H9 (cell line): Measurements from ENCODE around the gene BTN3A1. TPM values are rescaled to one million over a fixed set of nuclear protein-coding genes. Genes with fewer than 3 reads are reported as not detected.

Experiments used
- DNase-seq: peaks from one replicate; pipeline ENCODE4 v3.0.0-alpha.2; 2017
- H2AFZ ChIP-seq: one replicate; pipeline ENCODE4 v1.6.1; 2013; ENCODE audit warnings: mild to moderate bottlenecking, low read length, control low read depth, moderate library complexity
- H2AK5ac ChIP-seq: 2 replicates; pipeline ENCODE4 v1.6.1; 2013; ENCODE audit warnings: low read length, control low read depth, mixed read lengths; ENCODE audit not compliant: insufficient read length
- H2BK120ac ChIP-seq: one replicate; pipeline ENCODE4 v1.6.1; 2013; ENCODE audit warnings: low read depth, mild to moderate bottlenecking, low read length, control low read depth, inconsistent platforms; ENCODE audit not compliant: poor library complexity, severe bottlenecking
- H2BK12ac ChIP-seq: 2 replicates; pipeline ENCODE4 v1.6.1; 2013; ENCODE audit warnings: low read length, control low read depth, mixed read lengths, low read depth; ENCODE audit not compliant: insufficient read length
- H2BK15ac ChIP-seq: 2 replicates; pipeline ENCODE4 v1.6.1; 2013; ENCODE audit warnings: low read depth, low read length, control low read depth
- H2BK20ac ChIP-seq: one replicate; pipeline ENCODE4 v1.6.1; 2013; ENCODE audit warnings: low read depth, mild to moderate bottlenecking, low read length, control low read depth, inconsistent platforms; ENCODE audit not compliant: poor library complexity, severe bottlenecking
- H2BK5ac ChIP-seq: 2 replicates; pipeline ENCODE4 v1.6.1; 2013; ENCODE audit warnings: low read length, control low read depth, mixed read lengths; ENCODE audit not compliant: insufficient read length
- H3K14ac ChIP-seq: 2 replicates; pipeline ENCODE4 v1.6.1; 2013; ENCODE audit warnings: low read length, control low read depth; ENCODE audit not compliant: insufficient read depth
- H3K18ac ChIP-seq: 2 replicates; pipeline ENCODE4 v1.6.1; 2013; ENCODE audit warnings: low read depth, mild to moderate bottlenecking, mixed read lengths, low read length, control low read depth; ENCODE audit not compliant: insufficient read length
- H3K23ac ChIP-seq: 2 replicates; pipeline ENCODE4 v1.6.1; 2013; ENCODE audit warnings: low read length, control low read depth, mixed read lengths, low read depth; ENCODE audit not compliant: insufficient read length
- H3K23me2 ChIP-seq: 2 replicates; pipeline ENCODE4 v1.6.1; 2013; ENCODE audit warnings: low read depth, mild to moderate bottlenecking, mixed read lengths, low read length, control low read depth; ENCODE audit not compliant: insufficient read length, poor library complexity, severe bottlenecking
- H3K27ac ChIP-seq: 2 replicates; pipeline ENCODE4 v1.5.1; 2013; ENCODE audit warnings: low read length, control low read depth, mixed read lengths, low read depth; ENCODE audit not compliant: insufficient read length
- H3K27me3 ChIP-seq: 2 replicates; pipeline ENCODE4 v1.6.1; 2013; ENCODE audit warnings: low read length, control low read depth, inconsistent platforms; ENCODE audit not compliant: insufficient read depth
- H3K4ac ChIP-seq: 2 replicates; pipeline ENCODE4 v1.6.1; 2013; ENCODE audit warnings: low read depth, mild to moderate bottlenecking, control low read depth, inconsistent platforms, low read length, moderate library complexity
- H3K4me1 ChIP-seq: 2 replicates; pipeline ENCODE4 v1.6.1; 2013; ENCODE audit warnings: low read length, control low read depth, inconsistent platforms; ENCODE audit not compliant: insufficient read depth
- H3K4me2 ChIP-seq: 2 replicates; pipeline ENCODE4 v1.6.1; 2013; ENCODE audit warnings: low read length, control low read depth, mixed read lengths; ENCODE audit not compliant: insufficient read length, insufficient read depth
- H3K56ac ChIP-seq: 2 replicates; pipeline ENCODE4 v1.6.1; 2013; ENCODE audit warnings: low read depth, mild to moderate bottlenecking, mixed read lengths, low read length, control low read depth; ENCODE audit not compliant: insufficient read length
- H3K79me1 ChIP-seq: 2 replicates; pipeline ENCODE4 v1.6.1; 2013; ENCODE audit warnings: low read depth, mild to moderate bottlenecking, moderate library complexity, low read length, control low read depth, inconsistent platforms; ENCODE audit not compliant: insufficient read depth, poor library complexity, severe bottlenecking
- H3K79me2 ChIP-seq: 2 replicates; pipeline ENCODE4 v1.6.1; 2013; ENCODE audit warnings: low read length, control low read depth, inconsistent platforms; ENCODE audit not compliant: insufficient read depth
- H3K9ac ChIP-seq: 2 replicates; pipeline ENCODE4 v1.6.1; 2013; ENCODE audit warnings: low read length, control low read depth, mixed read lengths; ENCODE audit not compliant: insufficient read length; ENCODE audit errors: extremely low read depth
- H3K9me3 ChIP-seq: one replicate; pipeline ENCODE4 v1.6.1; 2013; ENCODE audit warnings: low read depth, low read length, inconsistent platforms; ENCODE audit not compliant: control insufficient read depth
- H3T11ph ChIP-seq: one replicate; pipeline ENCODE4 v1.6.1; 2013; ENCODE audit warnings: mild to moderate bottlenecking, low read length, control low read depth, inconsistent platforms
- H4K20me1 ChIP-seq: one replicate; pipeline ENCODE4 v1.6.1; 2013; ENCODE audit not compliant: control insufficient read depth, insufficient read length, insufficient read depth
- H4K5ac ChIP-seq: 2 replicates; pipeline ENCODE4 v1.6.1; 2013; ENCODE audit warnings: low read depth, mild to moderate bottlenecking, mixed read lengths, low read length, control low read depth; ENCODE audit not compliant: insufficient read length
- H4K8ac ChIP-seq: replicated peaks from 2 replicates; pipeline ENCODE4 v1.6.1; 2013; ENCODE audit warnings: low read length, control low read depth, mixed read lengths, low read depth; ENCODE audit not compliant: insufficient read length
- H4K91ac ChIP-seq: 2 replicates; pipeline ENCODE4 v1.6.1; 2013; ENCODE audit warnings: low read depth, mild to moderate bottlenecking, moderate library complexity, mixed read lengths, low read length, control low read depth; ENCODE audit not compliant: insufficient read length
- H3K27ac Mint-ChIP-seq, 3 experiments: 2 replicates in 2 of 3; 3 replicates in 1 of 3; pipeline ENCODE4 v1.8.0; 2020 to 2021; ENCODE audit warnings: mixed read lengths in 3 of 3, mild to moderate bottlenecking in 1 of 3, moderate library complexity in 1 of 3
- H3K27me3 Mint-ChIP-seq: 2 replicates; pipeline ENCODE4 v1.8.0; 2021; ENCODE audit warnings: low read depth, mild to moderate bottlenecking, moderate library complexity, mixed read lengths
- H3K36me3 Mint-ChIP-seq, 3 experiments: 2 replicates in 2 of 3; 3 replicates in 1 of 3; pipeline ENCODE4 v1.8.0; 2020 to 2021; ENCODE audit warnings: low read depth in 3 of 3, mixed read lengths in 3 of 3; ENCODE audit not compliant: insufficient read depth in 1 of 3
- H3K4me1 Mint-ChIP-seq, 2 experiments: 2 replicates each; pipeline ENCODE4 v1.8.0; 2020; ENCODE audit warnings: mixed read lengths in 2 of 2
- H3K4me3 Mint-ChIP-seq, 2 experiments: 2 replicates in 1 of 2; 3 replicates in 1 of 2; pipeline ENCODE4 v1.8.0; 2020 to 2021; ENCODE audit warnings: mild to moderate bottlenecking in 2 of 2, mixed read lengths in 2 of 2, moderate library complexity in 1 of 2
- H3K9me3 Mint-ChIP-seq, 2 experiments: 2 replicates in 1 of 2; 3 replicates in 1 of 2; pipeline ENCODE4 v1.8.0; 2020; ENCODE audit warnings: mild to moderate bottlenecking in 2 of 2, mixed read lengths in 2 of 2, moderate library complexity in 1 of 2
- WGBS: extraction: QIAGEN DNeasy Blood & Tissue Kit; methylation state at CpG from one replicate; pipeline ENCODE4 v1.1.7; 2013; ENCODE audit warnings: missing lambda C conversion rate, low lambda C conversion rate, mixed read lengths; ENCODE audit not compliant: insufficient read length; ENCODE audit errors: extremely low coverage; 5-methylcytosine and 5-hydroxymethylcytosine counted together
- total RNA-seq: library from RNA; stranded (reverse); gene quantifications from 2 replicates; pipeline ENCODE4 v1.2.1, GENCODE V29; 2021
- TF ChIP-seq, protein P1 (sequence below): fragments of 200-600 bp; sonication (generic); conservative IDR thresholded peaks from 3 replicates; pipeline ENCODE4 v1.8.0; 2021; ENCODE audit warnings: antibody characterized with exemption, mild to moderate bottlenecking

The BTN3A1 gene
- total RNA-seq, 1 experiment from 2014 or later: 2.5 TPM

DNA sequence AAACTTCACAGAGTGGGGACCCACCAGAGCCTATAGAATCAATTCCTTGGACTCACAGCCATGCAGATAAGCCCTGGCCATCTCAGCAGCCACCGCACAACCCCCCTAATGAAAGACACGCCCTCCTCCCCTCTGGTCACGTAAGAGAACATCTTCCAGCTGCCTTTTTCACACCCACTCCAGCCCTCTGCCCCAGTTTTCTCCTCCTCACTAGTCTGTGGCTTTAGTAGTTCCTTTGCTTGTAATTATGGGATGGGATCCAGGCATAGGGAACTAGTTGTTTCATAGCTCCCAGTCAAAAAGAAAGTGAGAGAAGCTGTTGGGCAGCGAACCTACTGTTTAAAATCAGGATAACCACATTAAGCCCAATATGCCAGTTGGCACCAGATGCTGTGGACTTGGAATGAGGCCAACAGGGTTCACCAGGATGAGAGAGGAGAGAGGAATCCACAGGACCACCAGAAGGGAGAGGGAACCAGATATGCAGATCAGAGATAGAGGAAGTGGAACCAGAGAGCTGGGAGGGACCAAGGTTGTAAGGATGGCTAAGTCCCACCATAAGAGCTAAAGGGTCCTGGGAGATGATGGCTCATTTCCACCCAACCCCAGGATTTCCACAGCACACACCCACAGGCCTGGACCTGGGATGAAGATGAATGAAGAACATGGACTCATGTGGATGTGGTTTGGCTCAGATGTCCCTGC is 9.0 kb upstream of the BTN3A1 start:
- Mint-ChIP-seq H3K4me1 (peaks cover 2 to 3% of the 10 kb centered on the region in 2 experiments), H3K4me3 (no peak overlapping the region; a peak in 1 of 5 replicates), H3K27me3 (no peaks in the 10 kb centered on the region), H3K27ac (no peak overlapping the region), H3K9me3 (no peaks in the 10 kb centered on the region), H3K36me3 (peaks cover 18 to 42% (median 41%) of the 10 kb centered on the region in 3 experiments; a peak in 6 of 7 replicates)
- H2AFZ ChIP-seq: no peak overlapping the region
- H3K27ac ChIP-seq: no peak overlapping the region
- no peaks in the 10 kb centered on the region for H3K23me2 ChIP-seq
- H3K4me1 ChIP-seq: no peaks in the 10 kb centered on the region; the same call in 1 of the 2 replicates
- H2BK12ac ChIP-seq: no peak overlapping the region
- no peak for DNase-seq
- H4K5ac ChIP-seq: no peak overlapping the region
- no peak overlapping the region for H2AK5ac ChIP-seq
- H3T11ph ChIP-seq: no peak overlapping the region
- H2BK120ac ChIP-seq: no peak overlapping the region
- H4K91ac ChIP-seq: no peak overlapping the region
- WGBS: no CpG with 5 or more reads among the region's 4 CpGs
- H4K20me1 ChIP-seq: no peaks in the 10 kb centered on the region
- no peaks in the 10 kb centered on the region for H3K27me3 ChIP-seq
- H3K4ac ChIP-seq: no peak overlapping the region
- H3K9ac ChIP-seq: no peak overlapping the region
- H3K9me3 ChIP-seq: no peaks in the 10 kb centered on the region
- H3K79me1 ChIP-seq: no peaks in the 10 kb centered on the region
- H2BK20ac ChIP-seq: no peak overlapping the region
- no peak overlapping the region for H3K14ac ChIP-seq
- H2BK5ac ChIP-seq: no peak overlapping the region
- no peak overlapping the region for H4K8ac ChIP-seq
- H3K4me2 ChIP-seq: no peak overlapping the region
- TF ChIP-seq, protein P1, sequence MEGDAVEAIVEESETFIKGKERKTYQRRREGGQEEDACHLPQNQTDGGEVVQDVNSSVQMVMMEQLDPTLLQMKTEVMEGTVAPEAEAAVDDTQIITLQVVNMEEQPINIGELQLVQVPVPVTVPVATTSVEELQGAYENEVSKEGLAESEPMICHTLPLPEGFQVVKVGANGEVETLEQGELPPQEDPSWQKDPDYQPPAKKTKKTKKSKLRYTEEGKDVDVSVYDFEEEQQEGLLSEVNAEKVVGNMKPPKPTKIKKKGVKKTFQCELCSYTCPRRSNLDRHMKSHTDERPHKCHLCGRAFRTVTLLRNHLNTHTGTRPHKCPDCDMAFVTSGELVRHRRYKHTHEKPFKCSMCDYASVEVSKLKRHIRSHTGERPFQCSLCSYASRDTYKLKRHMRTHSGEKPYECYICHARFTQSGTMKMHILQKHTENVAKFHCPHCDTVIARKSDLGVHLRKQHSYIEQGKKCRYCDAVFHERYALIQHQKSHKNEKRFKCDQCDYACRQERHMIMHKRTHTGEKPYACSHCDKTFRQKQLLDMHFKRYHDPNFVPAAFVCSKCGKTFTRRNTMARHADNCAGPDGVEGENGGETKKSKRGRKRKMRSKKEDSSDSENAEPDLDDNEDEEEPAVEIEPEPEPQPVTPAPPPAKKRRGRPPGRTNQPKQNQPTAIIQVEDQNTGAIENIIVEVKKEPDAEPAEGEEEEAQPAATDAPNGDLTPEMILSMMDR: no peak
- H3K18ac ChIP-seq: no peak overlapping the region
- no peak overlapping the region for H3K23ac ChIP-seq
- H2BK15ac ChIP-seq: no peak overlapping the region
- no peak overlapping the region for H3K56ac ChIP-seq
- no peaks in the 10 kb centered on the region for H3K79me2 ChIP-seq
